Activated naive CD4-positive, alpha-beta T cell treated with anti-CD3 and anti-CD28 coated beads, Interleukin-2, amount 10 ng/mL, durations not matched to agents 7 days and 5 days (primary cell): ENCODE results near the gene LTBP1.
A peak's percentile ranks its signal among the peaks of the same experiment; 100 is the strongest.
"Not testable (repeated sequence)": the region's sequence is repeated elsewhere in the genome, so short reads cannot be mapped to it uniquely, and the experiment has no call there.

Source experiments
- CTCF ChIA-PET: fragments of 350-600 bp; sonication (Branson Sonifier 250); formaldehyde crosslinking; loops from one replicate; lab custom pipeline; 2021; ENCODE audit warnings: antibody characterized with exemption; lab: Charles Lee
- DNase-seq: peaks from one replicate; pipeline ENCODE4 v3.0.0-alpha.2; 2020
- H3K27ac Mint-ChIP-seq: one replicate; pipeline ENCODE4 v1.8.0; 2021; ENCODE audit warnings: mild to moderate bottlenecking, moderate library complexity, mixed read lengths
- H3K27me3 Mint-ChIP-seq: one replicate; pipeline ENCODE4 v1.8.0; 2021; ENCODE audit warnings: mild to moderate bottlenecking, mixed read lengths
- H3K36me3 Mint-ChIP-seq: one replicate; pipeline ENCODE4 v1.8.0; 2021; ENCODE audit warnings: mixed read lengths
- H3K4me1 Mint-ChIP-seq: one replicate; pipeline ENCODE4 v1.8.0; 2021; ENCODE audit warnings: mixed read lengths
- H3K4me3 Mint-ChIP-seq: one replicate; pipeline ENCODE4 v1.8.0; 2021; ENCODE audit warnings: mild to moderate bottlenecking, moderate library complexity, mixed read lengths
- H3K9me3 Mint-ChIP-seq: one replicate; pipeline ENCODE4 v1.8.0; 2021; ENCODE audit warnings: mixed read lengths

Gene LTBP1

GRCh38 chr2:32946314-32947075, at the start of gene LTBP1:
TSS of gene LTBP1 (plus strand) at chr2:32946953. CDS start at chr2:32947325, 372 bp downstream.
- Mint-ChIP-seq H3K27ac (no peak within 1 kb of the TSS), H3K36me3 (no peaks in the 10 kb centered on the region), H3K27me3 (peaks cover 64% of the 10 kb centered on the region), H3K4me3 (peak within 1 kb of the TSS; percentile 76), H3K9me3 (no peaks in the 10 kb centered on the region), H3K4me1 (peaks cover 5% of the 10 kb centered on the region)
- peak; percentile 84 for DNase-seq
- CTCF ChIA-PET, result no interaction called here

- Mint-ChIP-seq H3K36me3 (no peaks in the 10 kb centered on the region), H3K27ac (no peak overlapping the region), H3K27me3 (peaks cover 17% of the 10 kb centered on the region), H3K4me1 (peaks cover 3% of the 10 kb centered on the region), H3K9me3 (no peaks in the 10 kb centered on the region), H3K4me3 (no peak overlapping the region)
- CTCF ChIA-PET, result no interaction called here
- DNase-seq, result no peak
Observed at GRCh38 chr2:32900246-32900973, 46.3 kb upstream of the LTBP1 start.

GRCh38 chr2:32901313-32901712, 45.4 kb upstream of the LTBP1 start:
- Mint-ChIP-seq H3K27me3 (peaks cover 17% of the 10 kb centered on the region), H3K4me1 (no peaks in the 10 kb centered on the region), H3K4me3 (no peak overlapping the region), H3K9me3 (no peaks in the 10 kb centered on the region), H3K27ac (no peak overlapping the region), H3K36me3 (no peaks in the 10 kb centered on the region)
- CTCF ChIA-PET, result no interaction called here
- no peak for DNase-seq

DNA sequence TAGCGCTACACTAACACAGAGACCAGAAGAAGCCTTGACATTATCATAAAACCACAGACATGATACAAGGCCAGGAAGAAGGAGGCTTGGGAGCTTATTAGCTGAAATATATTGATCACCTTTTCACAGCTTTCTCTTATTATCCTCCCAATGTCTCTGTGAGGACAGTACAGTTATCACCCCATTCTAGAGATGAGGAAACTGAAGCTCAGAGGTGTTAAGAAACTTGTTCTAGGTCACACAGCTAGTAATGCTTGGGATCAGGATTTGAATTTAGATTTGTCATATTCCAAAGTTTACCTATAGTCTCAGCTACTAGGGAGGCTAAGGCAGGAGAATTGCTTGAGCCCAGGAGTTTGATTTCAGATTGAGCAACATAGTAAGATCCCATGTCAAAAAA, 44.6 kb upstream of the LTBP1 start:
- CTCF ChIA-PET, result interaction anchor here (0.5 kb wide), 1 partner anchor 408 kb away, joined by 3 read pairs; no protein-coding TSS in a partner anchor
- peaks cover 17% of the 10 kb centered on the region for H3K27me3 Mint-ChIP-seq
- no peak for DNase-seq

DNA sequence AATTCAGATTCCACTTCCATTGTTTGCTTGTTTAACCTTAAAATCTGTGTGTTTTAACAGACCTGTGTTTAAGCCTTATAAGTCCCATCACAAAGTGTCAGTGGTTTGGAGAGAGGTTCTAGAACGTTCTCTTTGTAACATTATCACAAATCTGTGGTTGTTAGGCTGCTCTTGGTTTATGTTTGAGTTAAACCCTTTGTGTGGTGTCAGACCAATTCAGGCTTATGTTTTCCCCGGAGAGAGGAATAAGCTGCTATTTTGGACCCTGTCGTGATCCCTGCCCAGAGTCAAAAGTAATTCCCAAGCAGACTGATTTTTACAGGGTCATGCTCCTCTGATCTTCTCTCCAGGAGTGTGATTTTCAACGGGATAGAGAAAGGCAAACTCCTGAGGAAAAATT, 43.8 kb upstream of the LTBP1 start:
- no peak for DNase-seq
- Mint-ChIP-seq H3K36me3 (no peaks in the 10 kb centered on the region), H3K27ac (no peak overlapping the region), H3K4me1 (no peaks in the 10 kb centered on the region), H3K9me3 (no peaks in the 10 kb centered on the region), H3K4me3 (no peak overlapping the region), H3K27me3 (peaks cover 17% of the 10 kb centered on the region)
- CTCF ChIA-PET, result no interaction called here

More for the DNA sequence above, 44.6 kb upstream of the LTBP1 start:
- Mint-ChIP-seq H3K4me1 (no peaks in the 10 kb centered on the region), H3K4me3 (no peak overlapping the region), H3K27ac (no peak overlapping the region), H3K9me3 (no peaks in the 10 kb centered on the region), H3K36me3 (no peaks in the 10 kb centered on the region)

DNA sequence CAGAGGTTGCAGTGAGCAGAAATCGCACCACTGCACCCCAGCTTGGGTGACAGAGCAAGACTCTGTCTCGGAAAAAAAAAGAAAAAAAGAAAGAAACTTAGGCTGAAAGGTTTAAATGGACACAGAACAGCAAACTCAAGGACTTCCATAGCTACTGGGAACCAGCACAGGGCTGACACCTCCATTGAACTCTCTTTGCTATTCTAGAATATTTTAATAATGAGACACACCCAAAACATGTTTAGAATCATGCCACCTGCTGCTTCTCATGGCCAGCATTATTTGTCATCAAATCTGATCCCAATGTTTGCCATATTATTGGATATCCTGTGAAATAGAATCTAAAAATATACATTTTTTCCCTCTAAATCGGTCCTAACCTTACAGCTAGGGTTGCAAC, 42.7 kb upstream of the LTBP1 start:
- H3K4me3 Mint-ChIP-seq, result no peak overlapping the region
- no peak overlapping the region for H3K27ac Mint-ChIP-seq
- CTCF ChIA-PET, result no interaction called here
- no peaks in the 10 kb centered on the region for H3K36me3 Mint-ChIP-seq
- no peaks in the 10 kb centered on the region for H3K9me3 Mint-ChIP-seq
- H3K4me1 Mint-ChIP-seq, result no peaks in the 10 kb centered on the region
- no peak for DNase-seq
- peaks cover 17% of the 10 kb centered on the region for H3K27me3 Mint-ChIP-seq

DNA sequence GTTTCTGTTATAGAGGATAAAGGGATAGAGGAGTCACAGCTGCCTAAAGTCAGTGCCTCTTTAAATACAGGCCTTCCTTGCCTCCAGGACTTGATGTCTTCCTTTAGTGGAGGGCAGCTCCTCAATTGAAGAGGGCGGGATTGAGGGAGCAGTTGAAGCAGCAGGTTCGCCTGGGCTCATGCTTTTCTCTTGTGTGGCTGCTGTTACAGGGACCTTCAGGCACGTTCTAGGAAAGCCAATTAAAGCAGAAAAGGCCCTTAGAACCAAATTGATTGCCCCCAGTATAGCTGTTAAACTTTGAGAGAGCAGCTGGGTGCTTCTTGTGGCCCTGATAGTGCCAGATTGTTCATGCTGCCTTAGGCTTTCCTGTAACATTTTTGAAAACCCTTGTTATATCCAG, 42.0 kb upstream of the LTBP1 start:
- Mint-ChIP-seq H3K27me3 (peaks cover 17% of the 10 kb centered on the region), H3K4me3 (no peak overlapping the region)

DNA sequence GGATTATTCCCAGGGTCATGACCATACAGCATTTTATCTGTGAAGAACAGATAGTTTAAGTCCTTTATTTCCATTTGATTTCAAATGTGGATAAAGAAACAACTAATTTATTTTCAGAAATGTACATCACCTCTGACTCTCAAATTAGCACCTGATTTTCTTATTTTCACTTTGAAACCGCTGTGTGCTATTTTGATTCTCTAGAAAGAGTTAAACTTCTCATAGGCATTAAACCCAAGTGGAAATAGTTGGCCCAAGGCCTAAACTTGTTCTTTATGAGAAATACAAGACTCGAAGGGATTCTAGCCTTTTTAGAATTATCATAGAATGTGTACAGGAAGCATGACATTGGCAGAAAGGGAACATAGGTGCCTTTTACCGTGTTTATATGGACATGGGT, 41.5 kb upstream of the LTBP1 start:
- Mint-ChIP-seq H3K4me3 (no peak overlapping the region), H3K9me3 (no peaks in the 10 kb centered on the region), H3K27me3 (peaks cover 17% of the 10 kb centered on the region), H3K4me1 (no peaks in the 10 kb centered on the region), H3K27ac (no peak overlapping the region), H3K36me3 (no peaks in the 10 kb centered on the region)
- DNase-seq, result no peak
- CTCF ChIA-PET, result no interaction called here

More for the DNA sequence above, 42.0 kb upstream of the LTBP1 start:
- Mint-ChIP-seq H3K27ac (no peak overlapping the region), H3K36me3 (no peaks in the 10 kb centered on the region), H3K4me1 (no peaks in the 10 kb centered on the region), H3K9me3 (no peaks in the 10 kb centered on the region)
- no peak for DNase-seq
- CTCF ChIA-PET, result no interaction called here

- CTCF ChIA-PET, result no interaction called here
Observed at GRCh38 chr2:32910883-32911598, 35.7 kb upstream of the LTBP1 start.

GRCh38 chr2:32915694-32916093, 31.1 kb upstream of the LTBP1 start:
- no peaks in the 10 kb centered on the region for H3K36me3 Mint-ChIP-seq
- CTCF ChIA-PET, result no interaction called here
- H3K4me3 Mint-ChIP-seq, result no peak overlapping the region
- no peak for DNase-seq
- no peak overlapping the region for H3K27ac Mint-ChIP-seq
- H3K27me3 Mint-ChIP-seq, result peaks cover 3% of the 10 kb centered on the region
- H3K4me1 Mint-ChIP-seq, result no peaks in the 10 kb centered on the region
- H3K9me3 Mint-ChIP-seq, result no peaks in the 10 kb centered on the region

More at GRCh38 chr2:32910883-32911598, 35.7 kb upstream of the LTBP1 start:
- H3K4me1 Mint-ChIP-seq, result no peaks in the 10 kb centered on the region
- H3K36me3 Mint-ChIP-seq, result no peaks in the 10 kb centered on the region
- no peak overlapping the region for H3K4me3 Mint-ChIP-seq
- H3K27me3 Mint-ChIP-seq, result peaks cover 3% of the 10 kb centered on the region
- H3K27ac Mint-ChIP-seq, result no peak overlapping the region
- no peak for DNase-seq
- H3K9me3 Mint-ChIP-seq, result no peaks in the 10 kb centered on the region

DNA sequence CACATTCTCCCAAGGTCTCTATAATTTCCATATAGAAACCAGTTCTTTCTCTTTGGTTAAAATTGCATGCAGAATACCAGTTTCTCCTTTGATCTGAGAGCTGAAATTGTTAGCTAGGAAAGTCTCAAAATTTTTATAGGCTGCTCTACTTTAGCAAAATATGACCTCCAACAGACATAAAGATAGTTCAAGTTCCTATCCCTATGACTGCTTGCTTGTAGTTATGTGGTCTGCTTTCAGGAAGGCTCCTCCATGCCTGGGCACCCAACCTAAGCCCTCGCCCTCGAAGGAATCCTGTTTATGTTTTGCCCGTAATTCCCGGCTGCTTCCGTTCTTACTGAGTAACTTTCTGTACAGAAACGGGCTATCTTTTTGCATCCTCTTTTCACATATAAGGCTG, 28.0 kb upstream of the LTBP1 start:
- H3K27ac Mint-ChIP-seq, result no peak overlapping the region
- no peaks in the 10 kb centered on the region for H3K36me3 Mint-ChIP-seq
- no peaks in the 10 kb centered on the region for H3K4me1 Mint-ChIP-seq
- H3K27me3 Mint-ChIP-seq, result peaks cover 9% of the 10 kb centered on the region
- H3K4me3 Mint-ChIP-seq, result no peak overlapping the region
- no peak for DNase-seq
- no peaks in the 10 kb centered on the region for H3K9me3 Mint-ChIP-seq
- CTCF ChIA-PET, result no interaction called here

GRCh38 chr2:32919901-32920300, 26.9 kb upstream of the LTBP1 start:
- not testable (repeated sequence) for DNase-seq, H3K4me1 Mint-ChIP-seq, H3K4me3 Mint-ChIP-seq, H3K36me3 Mint-ChIP-seq, H3K9me3 Mint-ChIP-seq, H3K27me3 Mint-ChIP-seq, H3K27ac Mint-ChIP-seq
- CTCF ChIA-PET, result interaction anchor here (0.7 kb wide), 1 partner anchor 10 kb away, joined by 3 read pairs; no protein-coding TSS in a partner anchor

GRCh38 chr2:32921486-32921885, 25.3 kb upstream of the LTBP1 start:
- H3K27ac Mint-ChIP-seq, H3K9me3 Mint-ChIP-seq, H3K4me1 Mint-ChIP-seq, DNase-seq, H3K36me3 Mint-ChIP-seq, CTCF ChIA-PET, H3K27me3 Mint-ChIP-seq, H3K4me3 Mint-ChIP-seq: not testable (repeated sequence)

- Mint-ChIP-seq H3K36me3 (no peaks in the 10 kb centered on the region), H3K4me3 (no peak overlapping the region), H3K4me1 (no peaks in the 10 kb centered on the region), H3K27me3 (peaks cover 18% of the 10 kb centered on the region), H3K27ac (no peak overlapping the region), H3K9me3 (no peaks in the 10 kb centered on the region)
- DNase-seq, result no peak
- CTCF ChIA-PET, result no interaction called here
Observed at GRCh38 chr2:32922501-32922900, 24.3 kb upstream of the LTBP1 start.
